Measurements from ENCODE around the gene MIPOL1.
"Not testable (repeated sequence)": the region's sequence is repeated elsewhere in the genome, so short reads cannot be mapped to it uniquely, and the experiment has no call there.

The MIPOL1 gene

DNA sequence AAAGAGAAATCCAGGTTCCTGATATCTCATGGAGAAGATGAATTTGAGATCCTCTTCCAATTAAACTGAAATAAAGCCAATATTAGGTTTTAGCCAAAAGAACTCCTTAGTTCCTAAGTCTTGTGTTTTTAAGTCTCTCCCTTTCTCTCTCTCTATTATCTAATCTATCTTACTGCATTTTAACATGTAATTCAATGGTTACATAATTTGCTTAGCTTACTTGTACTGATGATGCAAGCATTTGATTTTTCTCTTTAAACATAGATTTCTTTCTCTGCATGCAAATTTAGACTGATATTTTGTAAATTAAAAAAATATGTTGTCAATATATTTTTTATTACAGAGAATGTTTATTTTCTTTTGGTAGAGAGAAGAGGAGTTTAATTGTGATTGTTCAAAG, 78.2 kb downstream of the MIPOL1 start:
- in situ Hi-C loops (cut with HindIII; ENCODE audit: low sequenced_read_pairs) = no loop called here

GRCh38 chr14:37278636-37279538, 81.2 kb downstream of the MIPOL1 start:
- in situ Hi-C loops (cut with HindIII; ENCODE audit: low sequenced_read_pairs) = no loop called here

DNA sequence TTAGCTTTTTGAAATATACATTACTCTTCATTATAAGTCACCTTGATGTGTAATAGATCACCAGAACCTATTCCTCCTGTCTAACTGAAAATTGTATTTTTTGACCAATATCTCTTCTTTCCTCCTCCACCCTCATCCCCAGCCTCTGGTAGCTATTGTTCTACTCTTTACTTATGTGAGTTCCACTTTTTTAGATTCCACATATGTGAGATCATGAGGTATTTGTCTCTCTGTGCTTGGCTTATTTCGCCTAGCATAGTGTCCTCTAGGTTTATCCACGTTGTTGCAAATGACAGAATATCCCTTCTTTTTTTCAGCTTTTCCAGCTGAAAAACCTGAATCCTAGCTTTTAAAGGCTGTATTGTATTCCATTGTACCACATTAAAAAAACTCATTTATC, 82.1 kb downstream of the MIPOL1 start:
- in situ Hi-C loops (cut with HindIII; ENCODE audit: low sequenced_read_pairs) = no loop called here

GRCh38 chr14:37284760-37285159, 87.0 kb downstream of the MIPOL1 start:
- in situ Hi-C loops (cut with HindIII; ENCODE audit: low sequenced_read_pairs) = no loop called here

GRCh38 chr14:37285220-37285619, 87.5 kb downstream of the MIPOL1 start:
- in situ Hi-C loops (cut with HindIII; ENCODE audit: low sequenced_read_pairs) = no loop called here

- in situ Hi-C loops (cut with HindIII; ENCODE audit: low sequenced_read_pairs) = no loop called here
Observed at GRCh38 chr14:37289688-37290087, 92.0 kb downstream of the MIPOL1 start.

GRCh38 chr14:37295262-37295661, 97.5 kb downstream of the MIPOL1 start:
- in situ Hi-C loops (cut with HindIII; ENCODE audit: low sequenced_read_pairs) = not testable (repeated sequence)

DNA sequence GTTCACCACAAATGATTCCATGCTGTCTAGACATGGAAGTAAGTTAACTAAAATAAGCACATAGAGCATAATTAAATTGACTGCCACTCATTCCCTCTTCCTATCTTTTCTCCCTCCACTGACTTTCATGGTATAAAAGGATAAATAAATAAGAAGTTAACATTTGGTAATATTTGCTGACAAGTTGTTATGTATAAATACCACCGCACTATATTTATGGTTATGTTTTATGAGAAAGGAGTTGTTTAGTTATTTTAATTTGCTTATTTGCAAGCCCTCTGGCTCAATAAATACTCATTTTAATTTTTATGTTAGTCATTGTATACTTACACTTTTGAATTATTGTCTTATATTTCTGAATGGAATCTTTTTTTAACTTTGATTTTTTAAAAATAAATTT, 113.5 kb downstream of the MIPOL1 start:
- in situ Hi-C loops (cut with HindIII; ENCODE audit: low sequenced_read_pairs) = no loop called here

GRCh38 chr14:37318938-37319337, 121.2 kb downstream of the MIPOL1 start:
- in situ Hi-C loops (cut with HindIII; ENCODE audit: low sequenced_read_pairs) = no loop called here

DNA sequence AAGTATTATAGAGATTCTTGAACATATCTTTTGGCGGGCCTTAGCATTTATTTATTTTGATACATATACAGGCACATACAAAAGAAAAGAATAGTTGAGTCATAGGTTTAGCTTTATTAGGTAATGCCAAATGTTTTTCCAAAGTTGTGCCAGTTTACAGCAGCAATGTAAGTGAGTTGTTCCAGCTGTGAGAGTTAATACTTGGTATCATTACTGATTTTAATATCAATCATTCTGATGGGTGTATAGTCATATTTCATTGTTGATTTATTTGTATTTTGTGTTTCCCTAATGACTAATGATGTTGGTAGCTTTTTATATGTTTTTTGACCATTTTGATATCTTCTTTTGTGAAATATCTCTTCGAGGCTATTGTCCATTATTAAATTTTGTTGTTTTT, 122.4 kb downstream of the MIPOL1 start:
- in situ Hi-C loops (cut with HindIII; ENCODE audit: low sequenced_read_pairs) = loop anchor here (10.0 kb wide), 1 partner anchor 65 kb away; no protein-coding TSS in a partner anchor

DNA sequence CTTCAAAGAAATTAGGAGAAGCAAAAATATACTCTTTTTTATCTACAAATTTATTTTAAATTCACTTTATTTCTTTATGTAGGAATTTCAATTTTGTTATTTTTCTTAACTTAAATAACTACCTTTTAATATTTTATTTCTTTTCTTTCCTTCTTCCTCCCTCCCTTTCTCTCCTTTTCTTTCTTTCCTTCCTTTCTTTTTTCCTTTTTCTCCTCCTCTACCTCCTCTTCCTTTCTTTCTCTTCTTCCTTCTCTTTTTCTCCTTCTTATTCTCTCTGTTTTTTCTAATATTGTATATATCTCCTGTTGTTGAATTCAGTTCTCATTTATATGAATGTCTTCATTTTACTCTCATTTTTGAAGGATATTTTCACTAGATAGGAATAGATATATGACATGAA, 127.6 kb downstream of the MIPOL1 start:
- in situ Hi-C loops (cut with HindIII; ENCODE audit: low sequenced_read_pairs) = loop anchor here (10.0 kb wide), 1 partner anchor 59 kb away; no protein-coding TSS in a partner anchor

- in situ Hi-C loops (cut with HindIII; ENCODE audit: low sequenced_read_pairs) = loop anchor here (10.0 kb wide), 1 partner anchor 58 kb away; no protein-coding TSS in a partner anchor
Observed at GRCh38 chr14:37326434-37326833, 128.7 kb downstream of the MIPOL1 start.

- in situ Hi-C loops (cut with HindIII; ENCODE audit: low sequenced_read_pairs) = loop anchor here (10.0 kb wide), 1 partner anchor 57 kb away; no protein-coding TSS in a partner anchor
Observed at GRCh38 chr14:37327933-37328332, 130.2 kb downstream of the MIPOL1 start.

DNA sequence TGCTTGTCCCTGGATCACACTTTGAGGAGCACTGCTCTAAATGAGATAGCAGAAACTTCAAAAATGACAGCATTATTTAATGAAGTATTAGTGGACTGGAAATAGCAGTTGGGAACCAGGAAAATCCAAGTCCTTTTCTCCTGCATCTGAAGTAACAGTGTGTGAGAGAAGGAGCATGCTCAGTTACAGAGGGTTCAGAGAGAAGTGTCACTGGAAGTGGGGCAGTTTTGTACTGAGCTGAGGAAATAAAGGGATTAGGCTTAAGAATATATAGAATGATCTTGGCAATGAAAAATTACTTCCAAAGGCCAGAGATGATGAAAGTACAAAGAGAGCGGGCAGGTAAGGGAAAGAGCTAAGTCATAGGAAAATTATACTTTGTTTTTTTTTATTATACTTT, 130.9 kb downstream of the MIPOL1 start:
- in situ Hi-C loops (cut with HindIII; ENCODE audit: low sequenced_read_pairs) = loop anchor here (10.0 kb wide), 1 partner anchor 56 kb away; no protein-coding TSS in a partner anchor

- in situ Hi-C loops (cut with HindIII; ENCODE audit: low sequenced_read_pairs) = loop anchor here (10.0 kb wide), 1 partner anchor 55 kb away; no protein-coding TSS in a partner anchor
Observed at GRCh38 chr14:37329189-37330001, 131.7 kb downstream of the MIPOL1 start.

GRCh38 chr14:37330910-37331309, 133.2 kb downstream of the MIPOL1 start:
- in situ Hi-C loops (cut with HindIII; ENCODE audit: low sequenced_read_pairs) = no loop called here

DNA sequence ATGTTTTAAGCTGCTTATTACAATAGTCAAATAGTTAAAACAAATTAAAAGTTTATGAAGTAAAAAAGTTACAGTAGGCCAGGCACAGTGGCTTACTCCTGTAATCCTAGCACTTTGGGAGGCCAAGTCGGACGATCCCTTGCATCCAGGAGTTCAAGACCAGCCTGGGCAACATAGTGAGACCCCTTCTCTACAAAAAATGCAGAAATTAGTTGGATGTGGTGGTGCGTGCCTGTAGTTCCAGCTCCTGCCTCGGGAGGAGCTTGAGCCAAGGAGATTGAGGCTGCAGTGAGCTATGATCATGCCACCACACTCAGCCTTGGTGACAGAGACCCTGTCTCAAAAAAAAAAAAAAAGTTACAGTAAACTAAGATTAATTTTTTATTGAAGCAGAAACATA, 142.6 kb downstream of the MIPOL1 start:
- in situ Hi-C loops (cut with HindIII; ENCODE audit: low sequenced_read_pairs) = no loop called here

GRCh38 chr14:37343307-37344094, 145.8 kb downstream of the MIPOL1 start:
- in situ Hi-C loops (cut with HindIII; ENCODE audit: low sequenced_read_pairs) = no loop called here

DNA sequence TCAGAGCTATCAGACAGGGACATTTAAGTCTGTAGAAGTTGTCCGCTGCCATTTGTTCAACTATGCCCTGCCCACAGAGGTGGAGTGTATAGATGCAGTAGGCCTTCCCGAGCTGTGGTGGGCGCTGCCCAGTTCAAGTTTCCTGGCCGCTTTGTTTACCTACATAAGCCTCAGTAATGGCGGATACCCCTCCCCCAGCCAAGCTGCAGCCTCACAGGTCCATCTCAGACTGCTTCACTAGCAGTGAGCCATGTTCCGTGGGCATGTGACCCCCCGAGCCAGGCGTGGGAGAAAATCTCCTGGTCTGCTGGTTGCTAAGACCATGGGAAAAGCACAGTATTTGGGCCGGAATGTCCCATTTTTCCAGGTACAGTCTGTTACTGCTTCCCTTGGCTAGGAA, 165.9 kb downstream of the MIPOL1 start:
- in situ Hi-C loops (cut with HindIII; ENCODE audit: low sequenced_read_pairs) = no loop called here

- in situ Hi-C loops (cut with HindIII; ENCODE audit: low sequenced_read_pairs) = no loop called here
Observed at GRCh38 chr14:37369425-37369824, 171.7 kb downstream of the MIPOL1 start.

- in situ Hi-C loops (cut with HindIII; ENCODE audit: low sequenced_read_pairs) = no loop called here
Observed at GRCh38 chr14:37375566-37375965, 177.8 kb downstream of the MIPOL1 start.

Data from DLD1 (cell line).